Skeletal muscle cell (primary cell): ENCODE data around the gene EPB42.

ENCODE experiments used
- DNase-seq: peaks from one replicate; pipeline ENCODE4 v3.0.0-alpha.2; 2010; ENCODE audit warnings: low read depth
- H3K4me3 ChIP-seq: 2 replicates; pipeline ENCODE4 v1.5.1; 2011; ENCODE audit warnings: low read depth, mild to moderate bottlenecking, control low read depth, low read length, moderate library complexity

The EPB42 gene

DNA sequence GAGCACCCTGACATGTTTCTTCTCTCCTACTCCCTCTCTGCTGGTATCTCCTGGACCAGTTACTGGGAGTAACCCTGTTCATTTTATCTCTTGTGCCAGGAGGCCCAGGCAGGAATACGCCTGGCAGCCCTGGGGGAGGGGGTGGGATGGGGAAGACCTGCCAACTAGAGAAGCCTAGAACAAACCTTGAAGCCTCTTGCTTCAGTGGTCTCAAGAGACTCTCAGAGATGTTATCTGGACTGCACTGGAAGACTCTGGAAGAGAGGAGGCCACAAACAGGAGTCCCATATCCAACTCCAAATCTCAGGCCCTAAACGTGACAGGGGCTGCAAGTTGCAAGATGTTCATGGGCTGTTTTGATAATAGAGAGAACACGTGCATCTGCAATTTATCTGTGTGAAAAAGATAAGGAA is at the start of gene EPB42:
EPB42 (minus strand) TSS at position 28 of the 413 bp plus-strand sequence. CDS start 193 bp downstream, outside the sequence.
- DNase-seq: no peak
- no peak within 1 kb of the TSS for H3K4me3 ChIP-seq

DNA sequence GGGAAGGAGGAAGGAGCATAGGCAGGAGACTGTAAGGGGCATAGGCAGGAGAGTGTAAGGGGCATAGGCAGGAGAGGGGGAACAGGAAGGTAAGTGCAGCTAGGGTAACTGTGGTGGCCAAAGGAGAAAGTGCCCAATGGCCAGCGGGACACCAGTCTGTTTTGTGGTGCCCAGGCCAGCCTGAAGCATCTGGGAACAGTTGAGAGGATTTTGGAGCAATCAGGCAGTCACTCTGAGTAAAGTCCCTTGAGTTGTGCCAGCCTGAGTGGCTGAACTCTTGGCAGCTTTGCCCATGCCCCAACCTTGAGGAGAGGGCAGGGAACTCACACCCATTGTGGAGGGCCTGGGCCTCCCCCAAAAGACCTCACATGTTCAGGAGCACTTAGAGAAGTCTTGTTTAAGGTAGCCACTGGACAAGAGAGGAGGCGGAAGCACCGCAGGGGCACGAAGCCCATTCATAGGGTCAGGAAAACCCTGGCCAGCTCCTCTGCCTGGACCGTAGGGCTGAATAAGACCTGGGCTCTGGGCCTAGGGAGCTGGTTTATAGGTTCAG is 49.4 kb upstream of the EPB42 start:
- no peak overlapping the region for H3K4me3 ChIP-seq
- DNase-seq: no peak

DNA sequence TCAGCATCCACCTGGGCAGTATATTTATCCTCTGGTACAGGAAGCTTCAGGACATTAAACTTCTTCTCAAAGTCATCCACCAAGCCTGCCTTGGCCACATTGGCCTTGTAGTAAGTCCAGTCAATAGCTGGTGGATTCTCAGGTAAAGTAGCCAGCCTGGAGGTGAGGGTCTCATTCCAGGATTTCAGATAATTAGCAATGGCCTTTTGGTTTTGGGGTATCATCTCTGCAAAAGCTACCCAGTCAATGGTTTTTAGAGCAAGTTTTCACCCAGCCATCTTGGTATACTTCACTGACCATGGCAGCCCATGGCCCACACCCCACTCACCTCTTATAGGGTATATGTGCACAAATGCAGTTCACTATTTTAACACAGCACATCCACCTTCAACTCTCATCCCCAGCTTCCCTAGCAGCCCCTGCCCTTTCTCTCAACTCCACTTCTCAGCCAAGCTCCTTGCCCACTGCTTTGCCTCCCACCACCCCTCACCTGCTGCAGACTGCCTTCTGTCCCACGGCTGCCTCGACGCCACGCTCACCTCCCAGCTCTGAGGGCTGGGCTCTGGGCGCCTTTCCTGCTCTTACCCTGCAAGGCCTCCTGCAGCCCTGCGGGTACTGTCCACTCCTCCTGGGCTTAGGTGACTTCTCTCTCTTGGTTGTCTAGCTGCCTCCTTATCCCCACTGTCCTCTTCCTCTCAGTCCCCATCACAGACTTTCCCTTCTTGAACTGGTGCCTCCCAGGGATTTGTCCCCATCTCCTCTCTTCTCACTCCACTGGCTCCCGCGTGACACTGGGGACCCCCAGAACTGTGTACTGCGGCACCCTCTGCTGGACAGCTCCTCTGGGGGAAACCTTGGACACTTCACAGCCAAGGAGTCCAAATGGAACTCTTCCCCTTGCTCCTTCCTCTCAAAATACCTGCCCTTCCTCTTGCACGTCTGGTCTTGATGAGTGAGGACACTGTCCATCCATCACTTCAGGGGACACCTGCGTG is 47.6 kb upstream of the EPB42 start:
- no peak overlapping the region for H3K4me3 ChIP-seq
- DNase-seq: no peak

DNA sequence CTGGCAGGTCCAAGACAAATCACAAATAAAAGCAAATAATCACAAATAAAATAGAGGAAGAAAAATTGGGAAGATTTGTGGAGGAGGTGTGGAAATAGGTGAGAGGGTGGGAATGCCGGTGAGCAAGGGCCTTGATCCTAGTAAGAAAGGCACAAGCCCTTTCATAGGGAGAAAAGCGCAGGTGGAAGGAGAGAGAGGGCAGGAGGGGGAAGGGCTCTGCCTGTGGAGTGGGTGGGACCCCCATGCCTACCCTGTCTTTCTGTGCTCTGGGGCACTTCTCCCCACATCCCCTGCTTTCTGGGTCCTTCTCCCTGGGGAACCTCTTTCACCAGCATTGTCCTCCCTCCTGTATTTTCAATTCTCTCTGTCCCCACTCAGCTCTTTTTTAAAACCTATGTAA is 46.6 kb upstream of the EPB42 start:
- DNase-seq: no peak

DNA sequence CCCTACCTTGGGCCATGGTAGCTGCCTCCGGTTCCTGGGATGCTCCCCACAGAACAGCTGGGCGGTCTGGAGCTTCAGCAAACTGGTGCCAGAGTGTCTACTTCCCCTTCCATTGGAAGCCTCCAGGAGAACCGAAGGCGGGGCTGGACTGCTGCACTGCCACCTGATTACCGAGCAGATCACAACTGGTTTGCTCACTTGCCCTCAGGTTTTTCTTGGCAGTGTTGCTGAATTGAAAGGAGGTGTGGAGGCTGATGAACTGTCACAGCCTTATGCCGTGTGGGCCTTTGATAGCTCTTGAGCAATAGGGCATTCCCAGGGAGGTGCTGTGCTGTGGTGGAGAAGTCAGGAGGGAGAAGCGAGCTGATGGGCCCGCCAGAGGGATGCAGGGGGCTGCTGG is 46.0 kb upstream of the EPB42 start, which contains the start of gene TGM5:
TGM5 (minus strand) TSS at position 95 of the 400 bp plus-strand sequence; CDS start at position 16, 79 bp downstream.
- no peak within 1 kb of the TSS for H3K4me3 ChIP-seq
- no peak for DNase-seq

More for the DNA sequence above, 46.6 kb upstream of the EPB42 start:
- H3K4me3 ChIP-seq: no peak overlapping the region

DNA sequence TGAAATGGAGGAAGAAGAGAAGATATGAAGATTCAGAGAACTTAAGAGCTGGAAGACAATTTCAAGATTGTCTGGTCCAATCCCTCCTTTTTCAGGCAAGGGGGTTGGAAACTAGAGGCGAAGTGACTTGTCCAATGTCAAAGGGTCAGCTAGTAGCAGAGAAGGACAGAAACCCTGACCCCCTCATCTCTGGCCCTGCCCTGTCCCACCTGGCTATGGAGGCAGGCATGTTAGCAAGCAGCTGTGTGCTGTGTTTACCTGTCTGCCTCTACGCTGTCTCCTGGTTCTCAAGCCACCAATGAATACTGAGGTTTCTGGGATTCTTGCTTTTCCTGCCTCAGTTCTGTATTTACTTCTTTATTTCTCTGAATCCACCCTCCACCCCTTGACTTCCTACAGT is 45.6 kb upstream of the EPB42 start:
- no peak for DNase-seq
- H3K4me3 ChIP-seq: no peak overlapping the region

DNA sequence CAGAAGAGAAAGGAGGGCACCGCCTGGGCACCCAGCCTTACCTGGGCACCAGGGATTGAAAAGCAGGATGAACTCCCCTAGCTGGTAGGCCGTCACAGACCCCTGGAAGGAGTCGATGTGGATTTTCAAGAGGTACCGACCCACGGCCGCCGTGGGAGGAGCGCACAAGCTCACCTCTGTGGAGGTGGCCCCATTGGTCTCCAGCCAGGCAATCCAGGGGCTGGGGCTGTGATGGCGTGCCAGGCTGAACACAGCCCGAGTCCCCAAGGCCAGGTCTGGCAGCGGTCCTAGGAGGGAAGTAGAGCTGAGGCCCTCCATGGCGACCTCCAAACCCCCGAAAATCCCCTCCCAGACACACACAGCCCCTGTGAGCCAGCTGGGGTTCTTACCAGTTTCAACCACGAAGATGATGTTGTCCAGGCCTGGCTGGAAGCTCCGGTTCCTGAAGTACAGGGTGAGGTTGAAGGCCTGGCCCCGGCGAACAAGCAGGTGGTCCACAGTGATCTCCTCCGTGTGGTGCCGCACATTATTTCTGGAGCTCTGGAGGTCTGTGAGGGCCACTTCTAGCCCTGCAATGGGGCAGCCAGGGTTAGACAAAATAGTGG is 39.3 kb upstream of the EPB42 start:
- no peak overlapping the region for H3K4me3 ChIP-seq

DNA sequence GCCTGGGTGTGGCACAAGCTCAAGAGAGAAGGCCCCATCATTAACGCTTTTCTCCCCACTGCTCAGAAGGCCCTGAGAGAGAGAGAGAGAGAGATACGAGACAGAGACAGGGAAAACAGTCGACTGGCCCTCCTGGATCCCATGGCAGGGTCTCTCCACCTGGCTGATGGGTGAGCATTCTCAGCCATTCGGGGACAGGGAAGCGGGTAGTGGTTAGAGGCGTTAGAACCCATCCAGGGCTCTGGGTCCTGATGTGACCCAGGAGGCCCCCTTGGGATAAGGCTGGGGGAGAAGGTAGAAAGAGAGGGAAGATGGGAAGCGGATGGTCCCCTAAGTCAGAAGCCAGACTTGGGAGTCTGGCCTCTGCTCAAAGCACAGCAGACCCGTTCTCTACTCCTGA is 38.0 kb upstream of the EPB42 start:
- DNase-seq: no peak

More for the DNA sequence above, 39.3 kb upstream of the EPB42 start:
- DNase-seq: no peak

DNA sequence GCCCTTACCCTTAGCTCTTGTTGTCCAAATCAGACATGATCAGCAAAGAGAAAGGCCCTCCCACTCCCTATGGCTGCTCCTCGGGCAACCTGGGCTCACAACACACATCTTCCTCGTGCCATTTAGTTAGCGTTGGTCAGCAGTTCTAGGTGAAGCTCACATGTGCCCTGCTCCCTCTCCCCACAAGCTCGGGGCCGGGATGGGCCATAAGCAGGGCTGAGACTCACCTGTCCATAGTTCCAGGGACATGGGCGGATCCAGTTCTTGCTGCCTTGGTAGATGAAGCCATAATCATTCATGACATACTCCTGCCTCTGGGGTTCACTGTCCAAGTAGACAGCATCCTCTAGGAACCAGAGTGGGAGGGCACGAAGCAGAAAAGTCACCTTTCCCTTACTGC is 35.5 kb upstream of the EPB42 start:
- no peak overlapping the region for H3K4me3 ChIP-seq
- no peak for DNase-seq

More for the DNA sequence above, 38.0 kb upstream of the EPB42 start:
- no peak overlapping the region for H3K4me3 ChIP-seq

DNA sequence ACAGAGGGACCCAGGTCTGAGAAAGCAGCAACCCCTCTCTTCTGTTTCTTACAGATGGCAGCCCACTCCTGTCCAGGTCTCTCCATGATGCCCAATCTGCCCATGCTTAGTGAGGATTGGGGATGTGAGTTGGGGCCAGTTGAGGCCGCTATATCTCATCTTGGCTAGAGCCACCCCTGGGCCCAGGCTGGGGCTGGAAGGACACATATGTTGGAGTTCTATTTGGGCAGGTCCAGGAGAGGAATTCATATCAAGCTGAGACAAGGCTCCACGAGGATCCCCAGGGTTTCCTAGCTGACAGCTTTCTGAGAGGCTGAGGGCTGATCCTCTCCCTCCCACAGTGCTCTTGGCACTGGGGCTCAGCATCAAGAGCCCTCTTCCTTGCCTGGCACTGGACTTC is 34.6 kb upstream of the EPB42 start:
- H3K4me3 ChIP-seq: no peak overlapping the region
- no peak for DNase-seq

DNA sequence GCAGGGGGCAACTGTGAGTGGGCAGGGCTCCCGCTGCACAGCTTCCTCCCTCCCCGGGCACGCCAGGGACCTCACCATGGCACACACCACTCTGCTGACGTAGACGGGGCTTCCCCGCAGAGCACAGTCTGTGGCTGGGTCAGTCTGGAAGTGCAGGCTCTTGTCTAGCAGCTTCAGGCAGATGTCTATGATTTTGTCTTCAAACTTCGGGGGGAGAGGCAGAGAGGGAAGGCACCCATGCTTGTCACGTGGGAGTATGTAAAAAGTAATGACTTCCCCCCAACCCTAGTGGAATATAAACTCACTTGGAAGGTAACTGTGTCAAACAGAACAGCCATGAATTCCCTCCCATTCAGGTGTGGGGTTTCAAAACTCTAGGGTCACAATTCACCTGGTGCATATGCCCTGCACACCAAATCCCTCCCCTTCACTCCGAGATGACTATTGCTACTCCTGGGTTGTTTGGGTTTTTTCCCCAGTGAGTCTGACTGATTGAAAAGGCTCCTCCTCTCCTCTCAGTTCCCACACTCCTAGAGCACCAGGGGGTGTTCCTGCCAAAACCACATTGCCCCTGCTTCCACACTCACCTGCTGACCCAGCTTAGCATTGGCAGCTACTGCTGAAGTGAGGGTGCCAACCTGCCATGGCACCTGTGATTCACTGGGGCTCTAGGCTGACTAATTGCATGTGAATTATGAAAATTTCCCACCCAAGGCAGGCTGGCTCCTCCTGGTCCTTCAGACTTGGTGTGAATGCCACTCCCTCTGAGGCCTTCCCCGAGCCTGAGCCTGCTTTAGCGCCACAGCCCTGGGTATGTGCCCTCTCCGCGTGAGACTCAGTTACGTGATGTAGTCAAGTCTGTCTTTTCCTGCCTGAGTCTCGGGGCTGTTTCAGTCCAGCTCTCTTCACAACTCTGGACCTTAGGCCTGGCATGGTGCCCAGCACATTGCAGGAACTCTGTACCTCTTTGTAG is 32.9 kb upstream of the EPB42 start:
- no peak overlapping the region for H3K4me3 ChIP-seq
- DNase-seq: no peak

DNA sequence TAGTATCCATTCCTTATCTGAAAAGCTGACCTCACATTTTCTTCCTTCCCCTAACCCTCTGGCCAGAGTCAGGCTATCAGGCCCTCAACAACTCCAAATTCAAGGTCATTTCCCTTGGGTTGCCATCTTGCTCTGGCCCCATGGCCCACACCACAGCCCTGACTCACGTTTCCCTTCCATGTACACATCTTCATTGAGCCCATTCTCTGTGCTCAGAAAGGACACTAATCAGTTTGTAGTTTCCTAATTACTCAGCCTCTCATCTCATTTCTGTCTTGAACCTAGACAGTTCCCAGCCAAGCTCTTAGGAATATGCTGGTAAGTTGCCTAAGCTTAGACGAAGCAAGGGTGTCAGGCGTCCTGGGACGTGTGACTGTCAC is 31.0 kb upstream of the EPB42 start:
- DNase-seq: no peak
- H3K4me3 ChIP-seq: no peak overlapping the region

DNA sequence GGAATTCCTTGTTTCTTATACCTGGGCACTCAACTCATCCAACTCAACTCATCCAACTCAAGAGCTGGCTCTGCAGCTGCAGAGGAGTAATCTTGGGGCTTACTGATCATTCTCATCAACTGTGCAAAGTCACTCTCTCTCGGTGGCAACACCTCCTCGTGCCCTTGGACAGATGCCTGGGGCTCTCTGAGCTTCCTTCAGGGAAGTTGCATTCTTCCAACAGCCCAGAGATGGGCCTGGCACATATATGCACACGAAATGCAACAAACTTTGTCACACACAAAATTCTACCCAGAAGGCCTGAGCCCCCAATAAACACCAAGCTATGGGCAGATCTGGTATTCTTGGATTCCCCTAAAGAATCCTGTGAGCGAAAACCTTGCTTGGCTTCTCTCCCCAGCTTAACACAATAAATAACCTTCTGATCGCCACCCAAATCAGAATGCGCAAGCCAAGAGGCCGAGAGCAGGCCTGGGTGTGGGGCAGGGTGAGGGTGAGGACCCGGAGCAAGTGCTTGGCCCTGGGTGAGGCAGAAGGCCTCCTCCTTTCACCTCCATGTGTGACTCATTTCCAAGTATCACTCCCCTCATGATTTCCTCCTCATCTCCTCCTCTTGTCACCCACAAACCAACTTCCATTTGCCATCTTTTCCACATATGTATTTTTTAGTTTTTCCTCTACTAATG is 30.5 kb upstream of the EPB42 start:
- DNase-seq: no peak
- no peak overlapping the region for H3K4me3 ChIP-seq

DNA sequence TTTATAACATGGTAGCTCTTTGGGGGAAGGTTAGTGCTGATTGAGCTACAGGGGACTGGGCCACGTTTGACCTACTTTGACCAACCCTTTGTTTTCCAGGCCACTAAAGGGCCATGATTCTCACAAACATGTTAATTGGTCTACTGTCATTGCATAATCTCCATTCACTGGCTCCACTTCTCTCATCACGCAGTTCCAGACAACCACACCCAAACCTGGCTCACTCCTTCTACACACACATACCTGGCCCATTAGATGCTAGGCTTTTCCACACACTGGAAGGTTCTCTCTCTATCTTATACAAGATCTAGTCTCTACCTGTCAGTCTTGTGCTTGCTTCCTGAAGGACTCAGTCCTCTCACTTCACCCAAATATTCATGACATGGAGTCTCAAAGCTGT is 30.0 kb upstream of the EPB42 start:
- H3K4me3 ChIP-seq: no peak overlapping the region
- DNase-seq: no peak

DNA sequence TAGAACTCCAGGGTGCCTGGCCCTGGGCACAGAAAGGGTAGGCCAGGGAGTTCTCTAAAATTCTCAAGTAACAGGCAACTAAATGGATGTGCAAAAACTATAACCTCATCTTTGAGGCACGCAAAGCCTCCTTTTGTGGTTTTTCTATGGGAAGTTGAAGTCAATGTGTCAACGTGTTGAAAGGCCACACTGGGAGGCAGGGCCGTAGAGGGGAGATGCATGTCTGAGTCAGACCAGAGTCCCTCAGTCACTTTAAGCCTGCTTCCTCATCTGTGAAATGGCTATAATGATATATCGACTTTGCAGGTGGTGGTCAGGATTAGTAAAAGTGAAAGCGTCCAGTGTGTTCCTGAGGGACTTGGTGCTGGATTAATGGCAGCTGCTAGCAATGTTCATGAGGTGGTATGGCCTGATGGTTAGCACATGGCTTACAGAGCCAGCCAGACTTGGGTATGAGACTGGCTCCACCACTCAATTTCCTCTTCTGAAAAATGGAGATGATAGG is 28.9 kb upstream of the EPB42 start:
- no peak overlapping the region for H3K4me3 ChIP-seq
- peak; percentile 31 for DNase-seq

DNA sequence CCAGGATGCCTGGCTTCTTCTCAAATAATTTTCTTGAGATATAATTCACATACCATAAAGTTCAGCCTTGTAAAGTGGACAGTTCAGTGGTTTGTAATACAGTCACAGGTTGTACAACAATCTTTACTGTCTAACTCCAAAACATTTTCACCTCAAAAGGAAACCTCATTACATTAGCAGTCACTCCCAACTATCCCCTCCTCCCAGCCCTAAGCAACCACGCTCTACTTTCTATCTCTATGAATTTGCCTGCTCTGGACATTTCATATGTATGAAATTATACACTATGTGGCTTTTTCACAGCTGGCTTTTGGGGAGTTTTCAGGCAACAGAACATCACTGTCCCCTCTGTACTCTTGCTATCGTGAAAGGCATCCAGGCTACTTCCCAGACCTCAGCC is 28.4 kb upstream of the EPB42 start:
- H3K4me3 ChIP-seq: no peak overlapping the region
- DNase-seq: no peak

DNA sequence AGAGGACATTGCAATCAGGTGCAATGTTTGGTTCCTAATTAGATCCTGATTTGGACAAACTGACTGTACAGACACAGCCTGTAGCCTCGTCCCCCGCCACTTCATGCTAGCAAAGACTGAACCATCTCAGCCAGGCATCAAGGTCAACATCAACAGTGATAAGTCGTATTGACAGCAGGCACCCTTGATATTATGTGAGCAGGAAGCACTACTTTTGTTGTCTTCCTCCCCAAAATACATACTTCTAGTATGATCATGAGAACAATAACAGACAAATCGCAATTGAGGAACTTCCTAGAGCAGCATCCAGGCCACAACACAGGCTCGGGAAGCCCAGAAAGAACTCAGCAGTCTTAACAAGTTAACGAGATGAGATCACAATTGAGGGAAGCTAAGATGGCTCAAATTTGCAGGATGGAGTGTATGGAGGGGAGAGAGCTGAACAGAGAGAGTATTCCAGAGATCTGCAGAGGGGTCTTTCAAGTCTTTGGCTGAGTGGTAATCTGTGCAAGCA is 25.5 kb upstream of the EPB42 start:
- H3K4me3 ChIP-seq: no peak overlapping the region
- DNase-seq: no peak

DNA sequence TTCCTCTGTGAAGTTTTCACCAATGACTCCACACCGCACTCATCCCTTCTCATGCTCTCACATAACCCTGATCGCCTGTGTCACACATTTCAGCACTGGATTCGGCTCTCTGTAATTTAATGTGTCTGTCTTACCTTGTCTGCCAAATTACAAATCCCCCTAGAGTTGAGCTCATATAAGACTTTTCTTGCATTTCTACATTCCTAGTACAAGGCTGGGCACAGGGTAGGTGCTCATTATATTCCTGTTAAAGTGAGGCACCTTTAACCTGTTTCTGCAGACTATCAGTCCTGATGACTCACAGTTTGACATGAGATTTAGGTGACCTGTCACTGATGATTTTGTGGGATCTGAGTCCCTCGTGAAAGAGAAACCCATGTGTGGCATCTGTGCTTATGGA is 23.3 kb upstream of the EPB42 start:
- no peak for DNase-seq
- H3K4me3 ChIP-seq: no peak overlapping the region
